ENCODE data around the gene ALDH16A1. TPM values are rescaled to one million over a fixed set of nuclear protein-coding genes. Genes with fewer than 3 reads are reported as not detected.

The ALDH16A1 gene
- total RNA-seq, 4 donors from 2014 or later, result 32.5 to 39.5 (median 34.2) TPM

- peak within 1 kb of the TSS in 2 of 3 donors; percentile 62 to 86 for H3K4me3 ChIP-seq (replicated peaks in 1 of 3)
- DNase-seq, result peak; percentile 68 to 71
- H3K36me3 ChIP-seq, result no peaks in the 10 kb centered on the region
- intact Hi-C loops (cut with DNase I), result no loop called here
- peaks cover 4 to 5% of the 10 kb centered on the region in 2 donors for H3K4me1 ChIP-seq
- peak within 1 kb of the TSS; percentile 69 to 90 (median 73) for H3K27ac ChIP-seq
- H3K27me3 ChIP-seq, result no peaks in the 10 kb centered on the region
- TF ChIP-seq POLR2A (IDR thresholded peaks at IDR 0.05) (peak in 1 of 2 donors; percentile 25), CTCF (IDR thresholded peaks at IDR 0.05) (peak; percentile 74 to 99 (median 96))
- no peaks in the 10 kb centered on the region for H3K9me3 ChIP-seq
- 2 to 3% methylated on average over 11 to 20 of the region's 33 CpGs for WGBS, 2 donors
These were observed 21.0 kb downstream of the ALDH16A1 start, which contains the start of gene FLT3LG for GRCh38 chr19:49473868-49474541. FLT3LG (plus strand) TSS chr19:49474215; CDS start chr19:49474640, 425 bp downstream.

GRCh38 chr19:49474542-49474924 is 21.5 kb downstream of the ALDH16A1 start:
- TF ChIP-seq POLR2A (IDR thresholded peaks at IDR 0.05), result no peak
- no peak for TF ChIP-seq CTCF (IDR thresholded peaks at IDR 0.05)
- 4 to 15% methylated on average over 11 of the region's 11 CpGs for WGBS, 2 donors
- no peak for DNase-seq
- Histone ChIP-seq H3K4me3 (replicated peaks in 1 of 3) (peak overlapping the region in 2 of 3 donors; percentile 62 to 86), H3K27ac (peak overlapping the region; percentile 69 to 90 (median 73)), H3K4me1 (peaks cover 4 to 5% of the 10 kb centered on the region in 2 donors), H3K36me3 (no peaks in the 10 kb centered on the region), H3K27me3 (no peaks in the 10 kb centered on the region), H3K9me3 (no peaks in the 10 kb centered on the region)
- intact Hi-C loops (cut with DNase I), result no loop called here

- 70 to 74% methylated on average over 15 of the region's 15 CpGs for WGBS, 2 donors
- H3K4me3 ChIP-seq (replicated peaks in 1 of 3), result no peak overlapping the region
- TF ChIP-seq POLR2A (IDR thresholded peaks at IDR 0.05) (no peak), CTCF (IDR thresholded peaks at IDR 0.05) (no peak)
- H3K27me3 ChIP-seq, result no peaks in the 10 kb centered on the region
- intact Hi-C loops (cut with DNase I), result no loop called here
- H3K9me3 ChIP-seq, result no peaks in the 10 kb centered on the region
- H3K4me1 ChIP-seq, result peaks cover 4 to 5% of the 10 kb centered on the region in 2 donors
- DNase-seq, result no peak
- no peaks in the 10 kb centered on the region for H3K36me3 ChIP-seq
- H3K27ac ChIP-seq, result no peak overlapping the region
These were observed 22.3 kb downstream of the ALDH16A1 start for GRCh38 chr19:49475191-49475917.

- no peaks in the 10 kb centered on the region for H3K9me3 ChIP-seq
- peak; percentile 44 to 50 for DNase-seq
- whole genome bisulfite sequencing, 2 donors, result 52 to 62% methylated on average over 19 to 22 of the region's 27 CpGs
- H3K27me3 ChIP-seq, result no peaks in the 10 kb centered on the region
- peaks cover 4 to 5% of the 10 kb centered on the region in 2 donors for H3K4me1 ChIP-seq
- H3K4me3 ChIP-seq (replicated peaks in 1 of 3), result no peak overlapping the region
- no peaks in the 10 kb centered on the region for H3K36me3 ChIP-seq
- TF ChIP-seq POLR2A (IDR thresholded peaks at IDR 0.05) (no peak), CTCF (IDR thresholded peaks at IDR 0.05) (peak in 3 of 6 experiments; percentile 13 to 41 (median 24))
- no peak overlapping the region for H3K27ac ChIP-seq
- intact Hi-C loops (cut with DNase I), result no loop called here
These were observed 23.2 kb downstream of the ALDH16A1 start for GRCh38 chr19:49475995-49476880.
